Femur (tissue), 1 donor: ENCODE measurements around the gene HSPA1L.
"Not testable (repeated sequence)": the region's sequence is repeated elsewhere in the genome, so short reads cannot be mapped to it uniquely, and the experiment has no call there.

Experiments
- DNase-seq: peaks from one replicate; pipeline ENCODE4 v3.0.0-alpha.2; 2017

Gene HSPA1L

DNA sequence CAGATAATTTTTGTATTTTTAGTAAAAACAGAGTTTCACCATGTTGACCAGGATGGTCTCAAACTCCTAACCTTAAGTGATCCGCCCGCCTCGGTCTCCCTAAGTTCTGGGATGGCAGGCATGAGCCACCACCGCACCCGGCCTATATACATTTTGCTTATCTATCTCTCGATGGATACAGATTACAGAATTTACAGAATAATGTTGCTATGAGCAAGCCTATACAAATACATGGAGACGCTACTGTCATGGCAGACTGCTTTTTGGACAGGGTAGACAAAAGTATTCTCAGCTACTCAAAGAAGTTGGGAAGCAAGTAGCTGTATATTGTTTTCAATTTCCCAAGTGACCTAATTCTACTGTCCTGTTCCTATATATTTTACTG, 1.6 kb downstream of the HSPA1L start:
- no peak for DNase-seq

DNA sequence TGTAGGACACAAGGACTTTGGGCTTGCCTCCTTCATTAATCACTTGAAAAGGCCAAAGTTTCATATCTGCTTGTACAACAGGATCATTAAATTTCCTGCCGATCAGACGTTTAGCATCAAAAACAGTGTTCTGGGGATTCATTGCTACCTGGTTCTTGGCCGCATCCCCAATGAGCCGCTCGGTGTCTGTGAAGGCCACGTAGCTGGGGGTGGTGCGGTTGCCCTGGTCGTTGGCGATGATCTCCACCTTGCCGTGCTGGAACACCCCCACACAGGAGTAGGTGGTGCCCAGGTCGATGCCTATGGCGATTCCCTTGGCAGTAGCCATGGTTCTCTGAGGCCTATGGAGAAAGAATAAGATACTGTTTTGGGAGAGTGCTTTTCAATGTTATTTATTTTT, 3.4 kb downstream of the HSPA1L start:
- no peak for DNase-seq

DNA sequence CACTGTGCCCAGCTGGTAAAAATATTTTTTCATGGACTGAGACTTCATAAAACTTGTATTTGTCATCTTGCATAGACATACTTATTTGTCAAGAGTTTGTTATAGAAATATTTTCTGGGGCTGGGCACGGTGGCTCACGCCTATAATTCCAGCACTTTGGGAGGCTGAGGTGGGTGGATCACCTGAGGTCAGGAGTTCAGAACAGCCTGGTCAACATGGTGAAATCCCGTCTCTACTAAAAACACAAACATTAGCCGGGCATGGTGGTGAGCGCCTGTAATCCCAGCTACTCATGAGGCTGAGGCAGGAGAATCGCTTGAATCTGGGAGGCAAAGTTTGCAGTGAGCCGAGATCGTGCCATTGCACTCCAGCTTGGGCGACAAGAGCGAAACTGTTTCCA, 6.5 kb downstream of the HSPA1L start:
- not testable (repeated sequence) for DNase-seq

DNA sequence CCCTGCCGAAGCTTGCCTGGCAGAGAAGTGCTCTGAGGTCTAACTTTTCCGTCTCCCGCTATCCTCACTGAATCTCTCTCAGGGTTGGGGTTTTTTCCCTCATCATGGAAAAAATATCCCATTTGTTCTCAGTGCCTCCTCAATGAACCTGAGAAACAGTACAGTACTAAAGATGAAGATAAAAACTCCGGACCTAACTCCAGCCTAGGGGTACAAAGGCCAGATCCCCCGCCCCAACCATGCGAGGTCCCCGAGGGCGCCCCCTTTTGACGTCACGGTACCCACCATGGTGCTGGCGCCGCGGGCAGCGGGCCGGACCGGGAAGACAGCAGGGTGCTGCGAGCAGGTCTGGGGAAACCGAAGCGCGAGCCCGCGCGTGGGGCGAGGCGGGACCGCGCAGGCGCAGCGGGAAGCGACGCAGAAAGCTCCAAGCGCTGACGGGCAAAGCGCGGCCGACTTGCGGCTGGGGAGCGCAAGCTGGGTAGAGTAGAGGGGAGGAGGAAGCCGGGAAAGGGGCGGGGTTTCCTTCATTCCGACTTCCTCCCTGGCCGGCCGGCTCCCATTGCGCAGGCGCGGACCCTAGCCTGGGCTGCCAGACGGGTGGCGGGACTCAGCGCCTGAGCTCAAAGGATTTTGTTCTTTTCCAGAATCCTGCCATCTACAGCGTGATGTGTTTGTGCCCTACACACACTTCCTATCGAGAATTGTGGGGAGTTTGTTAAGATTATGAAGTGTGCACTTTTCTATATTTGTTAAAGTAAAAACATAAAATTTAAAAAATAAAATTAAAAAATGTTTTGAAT, 8.4 kb downstream of the HSPA1L start, which contains the start of gene LSM2:
Gene LSM2, minus strand, starts transcription at position 497 of the 803 bp plus-strand sequence. Its CDS starts 209 bp downstream, at position 288.
- peak; percentile 98 for DNase-seq

DNA sequence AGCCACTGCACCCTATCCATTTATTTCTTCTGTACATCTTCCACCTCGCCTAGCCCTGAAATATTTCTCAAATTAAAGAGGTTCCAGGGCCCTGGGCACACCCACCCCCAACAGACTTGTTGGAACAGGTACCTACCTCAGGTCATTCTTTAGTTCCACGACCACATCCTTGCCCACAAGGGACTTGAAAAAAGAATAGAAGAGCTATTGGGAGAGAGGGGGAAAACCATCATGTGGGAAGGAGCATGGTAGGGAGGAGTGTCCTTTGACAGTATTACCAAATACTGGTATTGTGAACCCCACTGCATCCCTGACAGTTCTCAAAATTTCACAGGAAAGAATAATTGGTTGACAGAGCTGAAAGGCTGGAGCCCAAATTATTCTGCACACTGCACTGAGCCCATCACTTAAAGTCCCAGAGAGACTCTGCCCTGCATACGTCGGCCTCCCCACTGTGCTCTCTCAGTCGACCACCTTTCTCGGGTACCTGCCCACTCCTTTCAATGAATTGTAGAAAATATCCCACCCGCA, 9.1 kb downstream of the HSPA1L start:
- no peak for DNase-seq

DNA sequence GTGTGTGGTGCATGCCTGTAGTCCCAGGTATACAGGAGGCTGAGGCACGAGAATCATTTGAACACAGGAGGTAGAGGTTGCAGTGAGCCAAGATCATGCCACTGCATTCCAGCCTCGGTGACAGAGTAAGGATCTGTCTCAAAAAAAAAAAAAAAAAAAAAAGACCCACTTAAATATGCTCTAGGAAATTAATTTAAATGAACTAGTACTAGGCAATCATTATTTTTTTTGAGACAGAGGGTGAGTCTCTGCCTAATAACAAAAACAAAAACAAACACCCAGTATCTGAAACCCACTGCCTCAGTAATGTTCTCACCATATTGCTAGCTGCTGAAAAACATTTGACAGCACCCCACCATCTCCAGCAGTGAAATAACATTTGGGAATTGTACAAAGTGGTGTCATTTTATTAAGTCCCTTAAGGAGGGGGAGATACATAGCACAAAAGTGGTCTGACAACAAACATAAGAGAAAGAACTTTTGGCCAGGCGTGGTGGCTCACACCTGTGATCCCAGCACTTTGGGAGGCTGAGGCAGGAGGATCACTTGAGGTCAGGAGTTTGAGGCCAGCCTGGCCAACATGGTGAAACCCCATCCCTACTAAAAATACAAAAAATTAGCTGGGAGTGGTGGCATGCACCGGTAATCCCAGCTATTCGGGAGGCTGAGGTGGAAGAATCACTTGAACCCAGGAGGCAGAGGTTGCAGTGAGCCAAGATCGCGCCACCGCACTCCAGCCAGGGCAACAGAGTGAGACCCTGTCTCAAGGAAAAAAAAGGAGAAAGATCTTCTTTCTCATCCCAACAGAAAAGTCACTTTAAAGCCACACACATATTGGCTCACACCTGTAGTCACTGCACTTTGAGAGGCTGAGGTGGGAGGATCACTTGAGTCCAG, 13.8 kb downstream of the HSPA1L start:
- DNase-seq: not testable (repeated sequence)

DNA sequence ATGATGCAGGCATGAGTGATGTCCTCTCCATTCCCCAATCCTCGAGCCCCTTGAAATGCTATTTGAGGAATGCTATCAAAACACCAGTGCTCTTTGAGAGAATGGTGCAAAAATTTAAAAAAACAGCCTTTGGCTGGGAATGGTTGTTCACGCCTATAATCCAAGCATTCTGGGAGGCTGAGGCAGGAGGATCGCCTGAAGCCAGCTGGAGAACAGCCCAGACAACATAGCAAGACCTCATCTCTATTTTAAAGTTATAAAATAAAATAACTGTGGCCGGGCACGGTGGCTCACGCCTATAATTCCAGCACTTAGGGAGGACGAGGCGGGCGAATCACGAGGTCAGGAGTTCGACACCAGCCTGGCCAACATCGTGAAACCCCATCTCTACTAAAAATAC, 15.3 kb downstream of the HSPA1L start:
- no peak for DNase-seq

DNA sequence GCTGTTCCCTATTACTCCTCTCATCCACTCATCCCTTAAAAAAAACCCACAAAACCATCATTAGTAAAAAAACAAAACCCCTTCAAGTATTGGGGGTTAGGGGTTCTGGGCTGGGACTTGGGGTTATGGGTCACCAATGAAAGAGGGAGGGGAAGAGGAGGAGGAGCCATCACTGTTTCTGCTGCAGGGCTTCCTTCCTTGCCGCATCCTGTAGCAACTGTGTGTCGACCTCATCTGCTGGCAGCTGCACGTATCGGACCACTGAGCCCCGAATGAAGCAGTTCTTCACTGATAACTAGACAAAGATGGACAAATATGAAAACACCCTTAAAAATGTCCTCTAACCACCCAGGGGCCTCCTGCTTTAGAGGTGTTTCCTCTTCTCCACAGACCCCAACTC, 17.5 kb downstream of the HSPA1L start:
- DNase-seq: no peak

DNA sequence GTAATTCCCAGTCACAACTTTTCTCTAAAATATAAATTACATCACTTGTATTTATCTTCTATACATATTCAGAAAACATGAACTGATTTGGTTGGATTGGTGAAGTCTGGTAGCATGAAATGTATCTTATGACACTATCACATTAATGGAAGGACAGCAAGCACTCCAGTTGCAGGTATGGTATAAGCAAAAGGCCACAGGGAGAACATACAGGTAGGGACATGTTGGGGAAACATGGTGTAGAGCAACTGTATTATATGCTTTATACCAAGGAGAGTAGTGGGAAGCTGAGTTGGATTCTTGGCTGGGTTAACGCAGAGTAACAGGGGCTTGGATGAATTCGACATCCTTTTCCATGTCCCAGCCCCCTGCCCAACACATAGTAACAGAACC, 18.1 kb downstream of the HSPA1L start:
- no peak for DNase-seq

DNA sequence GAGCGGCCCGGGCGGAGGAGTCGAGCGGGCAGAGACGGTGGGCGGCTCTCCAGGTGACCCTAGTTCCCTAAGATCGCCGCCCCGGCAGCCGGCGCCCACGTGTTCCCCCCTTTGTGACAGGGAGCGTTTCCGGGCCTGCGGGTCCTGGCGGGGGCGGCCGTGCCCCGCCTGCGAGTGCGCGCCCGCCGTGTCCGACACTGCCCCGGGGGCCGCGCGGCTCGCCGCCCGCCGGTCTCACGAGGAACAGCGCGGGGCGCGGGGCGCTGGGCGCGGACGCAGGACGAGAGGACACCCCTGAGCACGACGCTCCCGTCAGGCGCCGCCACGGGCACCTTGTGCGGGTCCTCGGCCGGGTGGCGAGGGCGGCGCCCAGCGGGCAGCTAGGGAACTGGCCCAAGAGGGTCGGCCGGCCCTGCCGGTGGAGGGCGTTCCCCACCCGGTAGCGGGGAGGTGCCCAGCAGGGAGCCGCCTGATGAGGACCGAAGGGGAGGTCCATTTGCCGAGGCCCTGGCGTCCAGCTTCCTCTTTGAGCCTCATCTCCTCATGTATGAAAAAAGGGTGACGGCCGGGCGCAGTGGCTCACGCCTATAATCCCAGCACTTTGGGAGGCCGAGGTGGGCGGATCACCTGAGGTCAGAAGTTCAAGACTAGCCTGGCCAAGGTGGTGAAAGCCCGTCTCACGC, 19.3 kb downstream of the HSPA1L start, which contains the start of gene VARS1:
Gene VARS1, minus strand, starts transcription at position 137 of the 683 bp plus-strand sequence. CDS start 535 bp downstream, outside the sequence.
- peak; percentile 93 for DNase-seq

DNA sequence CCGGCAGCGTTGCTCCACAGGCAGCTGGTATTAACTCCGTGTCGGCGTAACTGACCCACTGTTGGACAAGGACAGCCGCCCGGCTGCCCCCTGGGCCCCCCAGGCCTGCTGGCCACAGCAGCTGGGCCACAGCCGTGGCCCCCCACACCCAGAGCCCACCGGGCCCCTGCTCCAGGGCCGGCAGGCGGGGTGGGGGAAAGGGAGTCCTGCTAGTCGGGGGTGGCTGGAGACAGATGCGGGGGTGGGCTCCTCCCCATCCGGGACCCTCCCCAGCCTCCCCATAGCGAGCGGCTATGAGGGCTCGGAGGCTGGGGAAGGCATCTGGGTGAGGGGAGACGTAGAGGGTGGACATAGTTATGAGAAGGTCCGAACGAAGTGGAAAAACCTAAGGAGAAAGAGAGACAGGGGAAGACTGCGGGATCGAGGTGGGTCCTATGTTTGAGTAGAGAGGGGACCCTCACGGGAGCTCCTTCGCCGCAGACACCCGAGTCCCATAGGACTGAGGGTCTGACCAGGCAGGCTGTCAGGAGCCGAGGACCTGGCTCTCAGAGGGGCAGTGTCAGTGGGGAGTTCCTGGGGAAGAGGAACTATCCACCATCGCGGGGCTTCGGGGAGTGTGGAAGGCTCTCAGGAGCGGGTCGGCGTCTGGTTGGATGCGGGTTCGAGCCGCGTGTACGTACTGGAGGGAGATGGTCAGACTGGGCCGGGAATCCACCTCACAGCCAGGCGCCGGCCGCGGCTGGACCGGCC, 20.0 kb downstream of the HSPA1L start:
- DNase-seq: peak; percentile 40

DNA sequence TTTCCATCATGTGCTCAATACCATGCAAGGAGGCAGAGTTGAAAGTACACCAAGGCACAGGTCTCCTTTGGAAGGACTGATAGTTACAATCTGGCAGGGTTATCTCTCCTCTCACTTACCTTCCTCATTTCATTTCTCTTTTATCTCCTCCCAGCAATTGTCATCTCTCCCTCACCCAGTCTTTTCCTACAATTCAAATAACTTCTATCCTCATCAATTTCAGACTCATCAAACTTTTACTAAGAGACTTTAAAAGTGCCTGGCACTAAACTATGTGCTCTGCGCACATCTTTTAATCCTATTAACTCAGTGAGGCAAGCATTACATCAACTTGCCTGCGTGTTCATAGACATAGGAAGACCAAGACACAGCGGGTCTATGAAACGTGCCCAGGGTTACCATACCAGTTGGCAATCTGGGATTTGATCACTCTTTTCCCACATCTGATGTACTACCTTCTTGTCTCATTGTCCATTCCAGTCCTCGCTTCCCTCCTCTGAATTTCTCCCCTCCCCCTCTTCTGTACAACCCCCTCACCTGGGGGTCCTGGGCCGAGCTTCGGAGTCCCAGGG, 20.7 kb downstream of the HSPA1L start:
- DNase-seq: no peak

DNA sequence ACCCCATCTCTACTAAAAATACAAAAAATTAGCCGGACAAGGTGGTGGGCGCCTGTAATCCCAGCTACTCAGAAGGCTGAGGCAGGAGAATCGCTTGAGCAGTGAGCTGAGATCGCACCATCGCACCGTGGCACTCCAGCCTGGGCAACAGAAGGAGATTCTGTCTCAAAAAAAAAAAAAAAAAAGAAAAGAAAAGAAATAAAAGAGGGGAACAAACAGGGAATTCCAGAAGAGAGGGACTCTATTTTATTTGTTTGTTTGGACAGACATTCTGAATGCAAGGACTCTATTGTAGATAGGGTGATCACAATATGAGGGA, 21.2 kb downstream of the HSPA1L start:
- DNase-seq: not testable (repeated sequence)

DNA sequence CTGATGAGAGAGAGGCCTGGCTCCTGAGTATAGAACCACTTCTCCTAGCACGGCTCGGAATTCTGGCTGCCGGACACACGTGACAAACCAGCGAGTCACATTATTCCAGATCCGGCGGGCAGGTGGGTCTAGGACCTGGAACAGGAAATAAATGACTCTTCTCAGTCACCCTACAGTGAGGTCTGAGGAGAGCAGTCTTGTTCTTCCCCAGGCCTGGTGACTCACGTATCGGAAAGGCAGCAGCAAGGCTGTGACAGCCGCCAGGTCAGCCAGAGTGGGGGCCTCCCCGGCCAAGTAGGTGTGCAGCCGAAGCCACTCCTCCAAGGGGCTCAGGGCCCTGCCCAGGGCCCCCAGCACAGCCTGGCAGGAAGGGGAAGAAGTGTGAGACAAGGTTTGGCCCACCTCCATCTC, 22.3 kb downstream of the HSPA1L start:
- DNase-seq: no peak

DNA sequence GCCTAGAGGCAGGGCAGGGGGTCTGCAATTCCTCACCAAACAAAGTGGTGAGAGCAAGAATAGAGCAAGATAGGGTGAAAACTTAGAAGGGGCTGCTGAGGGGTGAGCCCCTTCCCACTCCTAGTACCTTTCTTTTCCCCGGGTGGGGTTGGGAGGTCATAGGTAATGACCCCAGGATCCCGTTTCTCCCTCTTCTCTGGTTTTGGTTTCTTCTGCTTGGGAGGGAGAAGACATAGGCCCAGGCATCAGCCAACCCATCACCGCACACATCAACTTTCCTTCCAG, 23.1 kb downstream of the HSPA1L start:
- DNase-seq: no peak

DNA sequence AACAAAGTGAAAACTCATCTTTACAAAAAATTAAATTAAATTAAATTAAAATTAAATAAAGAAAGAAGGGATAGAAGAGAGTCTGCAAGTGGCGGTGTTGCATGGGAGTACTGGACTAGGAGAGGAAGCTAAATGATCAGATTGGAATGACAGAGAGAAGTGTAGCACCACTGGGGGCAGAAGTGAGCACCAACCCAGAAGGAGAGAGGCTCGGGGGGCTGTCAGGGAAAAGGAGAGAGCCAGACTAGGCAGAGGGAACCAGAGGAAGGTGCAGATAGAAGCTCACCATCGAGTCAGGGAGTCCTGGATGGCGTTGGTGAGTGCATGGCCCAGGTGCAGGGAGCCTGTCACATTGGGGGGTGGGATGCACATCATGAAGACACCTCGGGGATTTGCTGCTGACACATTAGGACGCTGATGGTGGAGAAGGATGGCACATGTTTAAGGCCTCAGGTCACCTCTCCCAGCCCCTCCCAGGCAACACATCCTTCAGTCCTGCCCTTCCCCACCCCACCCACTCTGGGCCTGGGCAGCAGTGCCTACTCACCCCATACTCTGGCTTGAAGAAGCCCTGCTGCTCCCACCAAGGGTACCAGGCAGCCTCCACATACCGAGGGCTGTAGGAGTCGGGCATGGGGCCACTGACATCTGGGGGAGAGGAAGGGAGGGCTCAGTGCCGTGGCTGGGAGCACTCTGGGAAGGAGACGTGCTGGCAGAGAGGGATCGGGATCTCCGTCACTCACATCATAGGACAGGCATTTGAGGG, 23.6 kb downstream of the HSPA1L start:
- peak; percentile 66 for DNase-seq

DNA sequence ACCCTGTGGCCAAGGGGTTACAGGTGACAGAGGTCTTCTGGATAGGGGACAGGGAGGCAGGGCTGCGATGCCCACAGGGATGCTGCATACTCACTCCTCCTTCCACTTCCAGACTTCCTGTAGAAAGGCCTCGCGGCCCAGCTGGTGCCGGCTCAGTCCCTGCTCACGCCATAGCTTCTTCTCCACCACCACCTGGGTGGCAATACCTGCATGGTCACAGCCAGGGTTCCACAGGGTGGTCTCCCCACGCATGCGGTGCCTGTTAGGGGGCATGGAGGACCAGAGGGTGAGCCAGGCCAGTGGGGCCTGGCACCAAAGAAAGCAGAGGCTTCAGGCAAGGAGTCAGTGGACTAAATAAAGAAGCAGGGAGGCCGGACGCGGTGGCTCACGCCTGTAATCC, 29.6 kb downstream of the HSPA1L start:
- DNase-seq: no peak

DNA sequence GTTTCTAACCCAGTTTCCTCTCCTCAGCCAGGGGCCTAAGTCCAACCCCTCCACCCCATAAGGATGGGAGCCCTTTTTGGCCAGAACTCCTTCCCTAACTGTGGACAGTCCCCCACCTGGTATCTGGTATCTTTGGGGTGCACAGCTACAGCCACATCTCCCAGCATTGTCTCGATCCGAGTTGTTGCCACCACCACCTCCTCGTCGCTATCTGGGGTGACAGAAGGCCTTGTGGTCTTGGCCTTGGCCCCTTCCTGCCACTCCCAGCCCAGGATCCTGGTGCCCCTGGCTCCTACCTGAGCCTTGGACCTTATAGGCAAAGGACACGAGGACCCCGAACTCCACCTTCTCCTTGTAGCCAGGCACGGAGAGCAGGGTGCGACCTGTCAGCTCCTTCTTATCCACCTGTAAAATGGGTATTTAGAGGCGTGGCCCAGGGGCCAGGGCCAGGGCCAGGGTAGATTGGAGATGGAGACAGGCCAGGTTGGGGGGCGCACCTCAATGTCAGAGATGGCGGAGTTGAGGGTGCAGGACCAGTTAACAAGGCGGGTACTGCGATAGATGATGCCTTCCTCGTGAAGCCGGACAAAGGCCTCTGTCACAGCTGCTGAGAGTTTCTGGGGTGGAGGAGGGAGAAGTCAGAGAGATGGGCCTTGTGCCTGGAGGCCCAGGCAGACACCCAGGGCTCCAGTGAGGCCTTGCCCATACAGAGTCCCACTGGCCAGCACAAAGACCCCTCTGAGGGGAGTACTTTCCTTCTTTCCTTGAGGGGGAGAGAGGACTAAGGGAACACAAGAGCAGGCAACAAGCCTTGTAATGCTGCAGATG, 30.8 kb downstream of the HSPA1L start:
- DNase-seq: no peak

DNA sequence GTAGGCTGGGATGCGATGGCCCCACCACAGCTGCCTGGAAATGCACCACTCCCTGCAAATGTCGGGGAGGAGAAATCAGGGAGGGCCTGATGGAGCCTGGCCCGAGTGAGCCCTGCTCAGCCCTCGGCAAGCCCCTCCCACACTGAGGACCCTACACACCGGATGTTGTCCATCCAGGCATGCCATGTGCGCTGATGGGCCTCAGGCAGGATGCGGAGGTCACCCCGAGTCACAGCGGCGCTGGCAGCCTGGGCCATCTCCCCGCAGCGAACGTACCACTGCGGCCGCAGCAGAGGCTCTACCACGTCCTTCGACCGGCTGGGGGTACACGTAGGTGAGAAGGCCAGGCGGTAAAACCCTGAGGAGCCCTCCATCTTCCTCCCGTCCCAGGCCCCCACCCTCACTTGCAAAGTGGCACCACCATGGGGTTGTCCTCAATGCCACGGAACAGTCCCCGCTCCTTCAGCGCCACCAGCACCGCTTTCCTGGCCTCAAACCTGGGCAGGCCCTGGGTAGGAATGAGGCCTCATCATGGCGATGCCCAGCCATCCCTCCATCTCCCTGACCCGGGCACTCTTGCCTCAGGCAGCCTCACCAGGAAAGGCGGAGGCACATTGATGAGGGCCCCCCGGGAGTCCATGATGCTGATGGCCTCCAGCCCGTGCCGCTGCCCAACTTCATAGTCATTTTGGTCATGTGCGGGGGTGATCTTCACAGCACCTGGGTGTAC, 32.8 kb downstream of the HSPA1L start:
- DNase-seq: no peak
